ENCODE results near the gene NME3. TPM values are rescaled to one million over a fixed set of nuclear protein-coding genes. Genes with fewer than 3 reads are reported as not detected.

NME3 gene
- total RNA-seq, 1 experiment from 2014 or later, result 49.0 TPM

GRCh38 chr16:1740781-1741490, 30.4 kb downstream of the NME3 start:
- Histone ChIP-seq H3K79me2 (ENCODE audit: low read depth) (0 out of 2 replicates have a peak, but pooled peaks cover 4% of the 10 kb centered on the region), H3K9me2 (ENCODE audit: insufficient read depth) (no peaks in the 10 kb centered on the region), H2AFZ (no peak overlapping the region), H3F3A (ENCODE audit: insufficient read depth, low read depth) (peaks cover 55% of the 10 kb centered on the region), H4K20me1 (ENCODE audit: insufficient read depth) (no peaks in the 10 kb centered on the region), H3K27ac (no peak overlapping the region), H3K4me2 (no peak overlapping the region), H3K9me3 (ENCODE audit: insufficient read depth, low read depth) (no peaks in the 10 kb centered on the region), H3K27me3 (ENCODE audit: insufficient read depth, low read depth) (no peaks in the 10 kb centered on the region), H3K4me3 (no peak overlapping the region), H3K4me1 (replicated peaks; ENCODE audit: insufficient read depth) (peaks cover 29% of the 10 kb centered on the region), H3K36me3 (ENCODE audit: low read depth) (no peaks in the 10 kb centered on the region; the same call in 1 of the 2 replicates)
- intact Hi-C loops (cut with micrococcal nuclease; ENCODE audit: unreplicated experiment), result no loop called here
- ChIA-PET CTCF (interaction anchor here (0.6 kb wide), 1 partner anchor 380 kb away, joined by 5 read pairs; no protein-coding TSS in a partner anchor), POLR2A (ENCODE audit: unreplicated experiment) (no interaction called here)
- DNase-seq, result no peak
- TF ChIP-seq EZH2 (IDR thresholded peaks at IDR 0.05; ENCODE audit: low read depth) (no peak), CTCF (conservative IDR thresholded peaks at IDR 0.05) (no peak)
- BruUV-seq (replicated peaks), result no TSS peak

- TF ChIP-seq EZH2 (IDR thresholded peaks at IDR 0.05; ENCODE audit: low read depth) (no peak), CTCF (conservative IDR thresholded peaks at IDR 0.05) (no peak)
- BruUV-seq (replicated peaks), result no TSS peak
- H2AFZ ChIP-seq, result no peak overlapping the region
- H3K36me3 ChIP-seq (ENCODE audit: low read depth), result no peaks in the 10 kb centered on the region; the same call in 1 of the 2 replicates
- H3K4me2 ChIP-seq, result no peak overlapping the region
- H3K27me3 ChIP-seq (ENCODE audit: insufficient read depth, low read depth), result no peaks in the 10 kb centered on the region
- no peaks in the 10 kb centered on the region for H3K9me2 ChIP-seq (ENCODE audit: insufficient read depth)
- DNase-seq, result no peak
- H3F3A ChIP-seq (ENCODE audit: insufficient read depth, low read depth), result peaks cover 54% of the 10 kb centered on the region
- 0 out of 2 replicates have a peak, but pooled peaks cover 4% of the 10 kb centered on the region for H3K79me2 ChIP-seq (ENCODE audit: low read depth)
- H3K27ac ChIP-seq, result no peak overlapping the region
- H3K4me1 ChIP-seq (replicated peaks; ENCODE audit: insufficient read depth), result peaks cover 22% of the 10 kb centered on the region
- no peaks in the 10 kb centered on the region for H3K9me3 ChIP-seq (ENCODE audit: insufficient read depth, low read depth)
- H3K4me3 ChIP-seq, result no peak overlapping the region
- POLR2A ChIA-PET (ENCODE audit: unreplicated experiment), result no interaction called here
- H4K20me1 ChIP-seq (ENCODE audit: insufficient read depth), result no peaks in the 10 kb centered on the region
- CTCF ChIA-PET, result no interaction called here
- intact Hi-C loops (cut with micrococcal nuclease; ENCODE audit: unreplicated experiment), result no loop called here
Measured at GRCh38 chr16:1740234-1740633, 31.1 kb downstream of the NME3 start.

GRCh38 chr16:1734816-1735215, 36.5 kb downstream of the NME3 start:
- Histone ChIP-seq H3K27me3 (ENCODE audit: insufficient read depth, low read depth) (no peaks in the 10 kb centered on the region), H3F3A (ENCODE audit: insufficient read depth, low read depth) (peaks cover 39% of the 10 kb centered on the region), H3K4me1 (replicated peaks; ENCODE audit: insufficient read depth) (no peaks in the 10 kb centered on the region), H3K9me3 (ENCODE audit: insufficient read depth, low read depth) (no peaks in the 10 kb centered on the region), H3K27ac (no peak overlapping the region), H3K4me3 (no peak overlapping the region), H4K20me1 (ENCODE audit: insufficient read depth) (no peaks in the 10 kb centered on the region), H3K4me2 (no peak overlapping the region), H3K9me2 (ENCODE audit: insufficient read depth) (no peaks in the 10 kb centered on the region), H3K79me2 (ENCODE audit: low read depth) (no peaks in the 10 kb centered on the region), H3K36me3 (ENCODE audit: low read depth) (no peaks in the 10 kb centered on the region), H2AFZ (no peak overlapping the region)
- CTCF ChIA-PET, result no interaction called here
- POLR2A ChIA-PET (ENCODE audit: unreplicated experiment), result no interaction called here
- DNase-seq, result no peak
- TF ChIP-seq CTCF (conservative IDR thresholded peaks at IDR 0.05), result no peak
- TF ChIP-seq EZH2 (IDR thresholded peaks at IDR 0.05; ENCODE audit: low read depth), result no peak
- BruUV-seq (replicated peaks), result no TSS peak
- intact Hi-C loops (cut with micrococcal nuclease; ENCODE audit: unreplicated experiment), result no loop called here
